Measurements from ENCODE around the gene MINDY2.

DNA sequence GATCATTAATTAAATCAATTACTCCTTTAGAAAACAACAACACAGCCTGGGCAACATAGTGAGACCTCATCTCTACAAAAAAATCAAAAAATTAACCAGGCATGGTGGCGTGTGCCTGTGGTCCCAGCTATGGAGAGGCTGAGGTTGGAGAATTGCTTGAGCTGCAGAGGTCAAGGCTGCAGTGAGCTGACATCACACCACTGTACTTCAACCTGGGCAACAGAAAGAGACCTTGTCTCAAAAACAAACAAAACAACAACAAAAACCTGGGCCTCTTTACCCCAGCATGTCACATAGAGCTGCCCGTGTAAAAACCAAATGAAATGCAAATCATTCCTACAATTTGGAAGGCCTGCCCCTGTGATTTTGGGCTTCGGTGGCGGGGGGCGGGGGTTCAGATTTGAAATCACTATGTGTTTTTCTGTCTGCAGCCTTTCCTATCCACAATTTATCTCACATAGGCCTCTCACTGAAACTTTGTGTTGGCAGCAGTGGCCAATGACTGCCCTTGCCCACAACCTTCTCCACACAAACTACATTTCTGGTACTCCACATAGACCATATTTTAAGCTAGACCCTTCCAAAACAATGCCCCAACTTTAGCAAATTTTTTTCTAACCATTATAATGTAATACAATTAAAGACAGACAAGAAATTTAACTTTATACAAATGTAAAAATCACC, 28.1 kb upstream of the MINDY2 start:
- no peak for TF ChIP-seq POLR2A (IDR thresholded peaks at IDR 0.05)
- TF ChIP-seq, protein P1, sequence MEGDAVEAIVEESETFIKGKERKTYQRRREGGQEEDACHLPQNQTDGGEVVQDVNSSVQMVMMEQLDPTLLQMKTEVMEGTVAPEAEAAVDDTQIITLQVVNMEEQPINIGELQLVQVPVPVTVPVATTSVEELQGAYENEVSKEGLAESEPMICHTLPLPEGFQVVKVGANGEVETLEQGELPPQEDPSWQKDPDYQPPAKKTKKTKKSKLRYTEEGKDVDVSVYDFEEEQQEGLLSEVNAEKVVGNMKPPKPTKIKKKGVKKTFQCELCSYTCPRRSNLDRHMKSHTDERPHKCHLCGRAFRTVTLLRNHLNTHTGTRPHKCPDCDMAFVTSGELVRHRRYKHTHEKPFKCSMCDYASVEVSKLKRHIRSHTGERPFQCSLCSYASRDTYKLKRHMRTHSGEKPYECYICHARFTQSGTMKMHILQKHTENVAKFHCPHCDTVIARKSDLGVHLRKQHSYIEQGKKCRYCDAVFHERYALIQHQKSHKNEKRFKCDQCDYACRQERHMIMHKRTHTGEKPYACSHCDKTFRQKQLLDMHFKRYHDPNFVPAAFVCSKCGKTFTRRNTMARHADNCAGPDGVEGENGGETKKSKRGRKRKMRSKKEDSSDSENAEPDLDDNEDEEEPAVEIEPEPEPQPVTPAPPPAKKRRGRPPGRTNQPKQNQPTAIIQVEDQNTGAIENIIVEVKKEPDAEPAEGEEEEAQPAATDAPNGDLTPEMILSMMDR (IDR thresholded peaks at IDR 0.05), result no peak
